ENCODE measurements around the gene DNAAF8. TPM values are rescaled to one million over a fixed set of nuclear protein-coding genes. Genes with fewer than 3 reads are reported as not detected.

Gene DNAAF8
- total and polyA plus RNA-seq, 2 of the 4 experiments (the other 2 are of a cell fraction) = 0.54 to 1.7 TPM

DNA sequence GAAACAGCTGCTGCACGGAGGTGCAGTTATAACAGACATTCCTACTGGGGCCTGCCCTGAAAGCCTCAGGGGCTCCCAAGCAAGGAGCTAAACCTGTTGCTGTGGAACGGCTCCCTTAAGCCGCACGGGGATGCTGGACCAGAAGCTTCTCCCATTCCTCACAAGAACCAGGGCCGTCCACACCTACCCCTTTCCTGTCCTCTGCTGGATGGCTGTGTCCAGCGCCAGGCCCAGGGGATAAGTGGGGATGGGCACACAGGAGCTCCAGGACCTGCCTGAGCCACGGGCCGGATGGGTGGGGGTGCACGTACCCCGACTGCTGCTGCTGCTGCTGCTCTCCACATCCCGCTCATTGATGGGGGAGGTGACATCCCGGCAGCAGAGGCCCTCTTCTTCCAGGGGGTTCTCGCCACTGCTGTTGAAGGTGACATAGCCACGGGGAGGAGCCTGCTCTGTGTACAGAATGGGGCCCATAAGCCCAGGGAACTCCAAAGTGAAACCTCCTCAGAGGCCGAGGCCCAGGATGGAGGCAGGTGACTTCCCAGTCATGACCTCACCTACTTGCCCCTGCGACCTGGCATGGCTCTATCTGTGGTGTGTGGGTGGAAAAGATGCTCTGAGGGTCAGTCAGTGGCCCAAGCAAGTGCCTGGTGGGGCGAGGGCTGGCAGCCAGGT is 32.4 kb upstream of the DNAAF8 start:
- Histone ChIP-seq H2BK5ac (ENCODE audit: low read depth, low read length, poor library complexity, severe bottlenecking) (no peak overlapping the region), H3K9ac (ENCODE audit: low read depth, low read length) (no peak overlapping the region), H2AK5ac (ENCODE audit: low read depth, low read length) (no peak overlapping the region), H2BK120ac (ENCODE audit: low read depth, low read length) (no peak overlapping the region), H3K4me2 (ENCODE audit: low read depth, low read length) (no peak overlapping the region), H3K14ac (replicated peaks; ENCODE audit: low read depth, low read length) (no peak overlapping the region), H3K4ac (ENCODE audit: low read depth, low read length) (no peak overlapping the region), H4K8ac (ENCODE audit: low read depth in 2 of 2, low read length in 2 of 2) (no peak overlapping the region), H3K36me3 (ENCODE audit: control insufficient read depth, insufficient read depth, low read length) (peaks cover 61% of the 10 kb centered on the region), H3K56ac (ENCODE audit: extremely low read depth, insufficient read depth, low read length) (no peak overlapping the region), H4K5ac (ENCODE audit: low read depth, low read length) (no peak overlapping the region), H3K27me3 (ENCODE audit: control insufficient read depth, insufficient read depth, low read length) (no peaks in the 10 kb centered on the region), H3K18ac (ENCODE audit: low read depth, low read length) (no peak overlapping the region), H3K27ac (ENCODE audit: insufficient read depth, low read length) (no peak overlapping the region), H3K9me3 (ENCODE audit: control insufficient read depth, insufficient read depth, low read length) (no peaks in the 10 kb centered on the region), H3K4me3 (ENCODE audit: insufficient read depth, low read depth, low read length) (no peak overlapping the region), H2AK9ac (replicated peaks; ENCODE audit: low read depth, low read length, poor library complexity) (no peak overlapping the region), H3K9me1 (ENCODE audit: insufficient read depth, low read length) (0 out of 2 replicates have a peak, but pooled peaks cover 3% of the 10 kb centered on the region), H3K4me1 (ENCODE audit: control insufficient read depth, insufficient read depth, low read length) (no peaks in the 10 kb centered on the region), H2BK15ac (ENCODE audit: low read depth, low read length) (no peak overlapping the region), H3K23ac (ENCODE audit: low read depth, low read length) (no peak overlapping the region), H3K79me1 (ENCODE audit: low read depth in 1 of 2, low read length in 2 of 2) (peaks cover 0 to 9% of the 10 kb centered on the region in 2 experiments; a peak in 1 of 4 replicates), H4K20me1 (ENCODE audit: insufficient read depth, low read length) (0 out of 2 replicates have a peak, but pooled peaks cover 3% of the 10 kb centered on the region), H2BK20ac (ENCODE audit: low read depth, low read length) (no peak overlapping the region), H4K91ac (ENCODE audit: insufficient read depth, low read depth, low read length) (no peak overlapping the region), H2AFZ (replicated peaks; ENCODE audit: low read length, poor library complexity) (no peak overlapping the region)
- in situ Hi-C loops (cut with MboI; ENCODE audit: low sequenced_read_pairs) = no loop called here
- ChIA-PET CTCF (no interaction called here), POLR2A (ENCODE audit: unreplicated experiment) (no interaction called here)
- DNase-seq = no peak
- intact Hi-C loops (cut with micrococcal nuclease) = no loop called here
- dilution Hi-C loops (cut with HindIII; ENCODE audit: low sequenced_read_pairs, unreplicated experiment) = no loop called here
- no TSS peak for BruUV-seq (replicated peaks)
- TF ChIP-seq MAFK (IDR thresholded peaks at IDR 0.05; ENCODE audit: low read depth, low read length) (no peak), SMC3 (IDR thresholded peaks at IDR 0.05; ENCODE audit: low read depth, low read length) (no peak)
- WGBS, 2 experiments (ENCODE audit: extremely low coverage in 2 of 2, insufficient read length in 1 of 2) = 100% methylated on average over 1 of the region's 17 CpGs; no CpG with 5 or more reads in 1 of the 2 experiments
- no peak for ATAC-seq (ENCODE audit: low read depth)

Measured in IMR-90 (cell line).